HG03196 (cell line): ENCODE data around the gene RPLP2.

Source experiments
- ATAC-seq: cut with Tn5 transposase; IDR thresholded peaks from one replicate; pipeline ENCODE4 v1.9.1; 2021; ENCODE audit not compliant: unreplicated experiment

Gene RPLP2

GRCh38 chr11:846496-847098, 36.8 kb downstream of the RPLP2 start:
- no peak for ATAC-seq

- ATAC-seq: no peak
These were observed 38.1 kb downstream of the RPLP2 start for GRCh38 chr11:847876-848275.

- ATAC-seq: no peak
These were observed 38.7 kb downstream of the RPLP2 start for GRCh38 chr11:848380-848931.

- no peak for ATAC-seq
These were observed 39.5 kb downstream of the RPLP2 start for GRCh38 chr11:849104-849824.

GRCh38 chr11:849951-850774, 40.4 kb downstream of the RPLP2 start:
- ATAC-seq: no peak

- ATAC-seq: no peak
These were observed 41.3 kb downstream of the RPLP2 start for GRCh38 chr11:850775-851763.

- no peak for ATAC-seq
These were observed 43.0 kb downstream of the RPLP2 start for GRCh38 chr11:852762-853161.

GRCh38 chr11:853682-854448, 44.1 kb downstream of the RPLP2 start:
- ATAC-seq: no peak

- no peak for ATAC-seq
These were observed 45.0 kb downstream of the RPLP2 start for GRCh38 chr11:854601-855329.

GRCh38 chr11:855330-855674, 45.5 kb downstream of the RPLP2 start:
- ATAC-seq: no peak

GRCh38 chr11:855796-856195, 46.0 kb downstream of the RPLP2 start:
- ATAC-seq: no peak

- no peak for ATAC-seq
These were observed 46.6 kb downstream of the RPLP2 start for GRCh38 chr11:856397-856796.

- ATAC-seq: no peak
These were observed 48.4 kb downstream of the RPLP2 start for GRCh38 chr11:858053-858761.

- ATAC-seq: no peak
These were observed 49.1 kb downstream of the RPLP2 start for GRCh38 chr11:858762-859339.

GRCh38 chr11:859394-860131, 49.8 kb downstream of the RPLP2 start:
- ATAC-seq: no peak

GRCh38 chr11:860234-861104, 50.7 kb downstream of the RPLP2 start:
- ATAC-seq: no peak

GRCh38 chr11:861105-861479, 51.3 kb downstream of the RPLP2 start:
- ATAC-seq: no peak
